RWPE1 (cell line): ENCODE data around the gene ANXA7.

Experiments
- CTCF ChIA-PET: fragments of 350-600 bp; sonication (Branson Sonifier 250); formaldehyde crosslinking; extraction: SDS; loops from one replicate; lab custom pipeline; 2021; lab: Yijun Ruan, JAX
- POLR2A ChIA-PET: fragments of 400-600 bp; formaldehyde crosslinking; extraction: SDS; loops from one replicate; lab custom pipeline; 2020; ENCODE audit warnings: antibody characterized with exemption; ENCODE audit not compliant: low non-redundant PET; lab: Yijun Ruan, JAX
- DNase-seq: peaks from one replicate; pipeline ENCODE4 v3.0.0; 2012; ENCODE audit warnings: low spot score
- H3K27ac ChIP-seq: fragments of 450-650 bp; 2 replicates; pipeline ENCODE4 v1.5.1; 2017
- CTCF ChIP-seq: fragments of 450-650 bp; conservative IDR thresholded peaks from 2 replicates; pipeline ENCODE4 v1.5.1; 2017; ENCODE audit warnings: low read depth, mild to moderate bottlenecking

Gene ANXA7

GRCh38 chr10:73446926-73447325 lies 33.1 kb upstream of the ANXA7 start:
- no peak for TF ChIP-seq CTCF
- POLR2A ChIA-PET: no interaction called here
- no peak for DNase-seq
- CTCF ChIA-PET: no interaction called here
- no peak overlapping the region for H3K27ac ChIP-seq

- CTCF ChIA-PET: interaction anchor here (0.7 kb wide), 1 partner anchor 652 kb away, joined by 3 read pairs; no protein-coding TSS in a partner anchor
- no peak overlapping the region for H3K27ac ChIP-seq
- DNase-seq: no peak
- TF ChIP-seq CTCF: no peak
- POLR2A ChIA-PET: no interaction called here
Observed at GRCh38 chr10:73444457-73444856, 30.6 kb upstream of the ANXA7 start.

GRCh38 chr10:73439605-73440312 lies 25.9 kb upstream of the ANXA7 start:
- POLR2A ChIA-PET: no interaction called here
- no peak overlapping the region for H3K27ac ChIP-seq
- TF ChIP-seq CTCF: no peak
- CTCF ChIA-PET: interaction anchor here (0.7 kb wide), 1 partner anchor 266 kb away, joined by 3 read pairs; no protein-coding TSS in a partner anchor
- DNase-seq: peak; percentile 42

- H3K27ac ChIP-seq: no peak overlapping the region
- CTCF ChIA-PET: interaction anchor here (0.7 kb wide), 1 partner anchor 267 kb away, joined by 3 read pairs; no protein-coding TSS in a partner anchor
- TF ChIP-seq CTCF: no peak
- DNase-seq: no peak
- POLR2A ChIA-PET: no interaction called here
Observed at GRCh38 chr10:73439055-73439454, 25.2 kb upstream of the ANXA7 start.

- no peak for TF ChIP-seq CTCF
- CTCF ChIA-PET: interaction anchor here (0.6 kb wide), 1 partner anchor 8 kb away, joined by 3 read pairs; no protein-coding TSS in a partner anchor
- H3K27ac ChIP-seq: no peak within 1 kb of the TSS
- POLR2A ChIA-PET: no interaction called here
- DNase-seq: no peak
Observed at GRCh38 chr10:73433538-73433867, 19.6 kb upstream of the ANXA7 start, which contains the start of gene MSS51. Gene MSS51 (minus strand): TSS chr10:73433561. CDS start chr10:73428284, 5,277 bp downstream.

- H3K27ac ChIP-seq: no peak overlapping the region
- TF ChIP-seq CTCF: no peak
- no peak for DNase-seq
- CTCF ChIA-PET: interaction anchor here (0.6 kb wide), 1 partner anchor 301 kb away, joined by 3 read pairs; no protein-coding TSS in a partner anchor
- POLR2A ChIA-PET: interaction anchor here (0.5 kb wide), 1 partner anchor 197 kb away, joined by 3 read pairs; no protein-coding TSS in a partner anchor
Observed at GRCh38 chr10:73432646-73433537, 19.0 kb upstream of the ANXA7 start.
